Inferior parietal cortex (tissue), 1 donor: ENCODE measurements around the gene CACNG3.
"Not testable (repeated sequence)": the region's sequence is repeated elsewhere in the genome, so short reads cannot be mapped to it uniquely, and the experiment has no call there.

ENCODE experiments used
- DNase-seq: peaks from one replicate; pipeline ENCODE4 v3.0.0-alpha.2; 2016; ENCODE audit errors: extremely low spot score

Gene CACNG3

DNA sequence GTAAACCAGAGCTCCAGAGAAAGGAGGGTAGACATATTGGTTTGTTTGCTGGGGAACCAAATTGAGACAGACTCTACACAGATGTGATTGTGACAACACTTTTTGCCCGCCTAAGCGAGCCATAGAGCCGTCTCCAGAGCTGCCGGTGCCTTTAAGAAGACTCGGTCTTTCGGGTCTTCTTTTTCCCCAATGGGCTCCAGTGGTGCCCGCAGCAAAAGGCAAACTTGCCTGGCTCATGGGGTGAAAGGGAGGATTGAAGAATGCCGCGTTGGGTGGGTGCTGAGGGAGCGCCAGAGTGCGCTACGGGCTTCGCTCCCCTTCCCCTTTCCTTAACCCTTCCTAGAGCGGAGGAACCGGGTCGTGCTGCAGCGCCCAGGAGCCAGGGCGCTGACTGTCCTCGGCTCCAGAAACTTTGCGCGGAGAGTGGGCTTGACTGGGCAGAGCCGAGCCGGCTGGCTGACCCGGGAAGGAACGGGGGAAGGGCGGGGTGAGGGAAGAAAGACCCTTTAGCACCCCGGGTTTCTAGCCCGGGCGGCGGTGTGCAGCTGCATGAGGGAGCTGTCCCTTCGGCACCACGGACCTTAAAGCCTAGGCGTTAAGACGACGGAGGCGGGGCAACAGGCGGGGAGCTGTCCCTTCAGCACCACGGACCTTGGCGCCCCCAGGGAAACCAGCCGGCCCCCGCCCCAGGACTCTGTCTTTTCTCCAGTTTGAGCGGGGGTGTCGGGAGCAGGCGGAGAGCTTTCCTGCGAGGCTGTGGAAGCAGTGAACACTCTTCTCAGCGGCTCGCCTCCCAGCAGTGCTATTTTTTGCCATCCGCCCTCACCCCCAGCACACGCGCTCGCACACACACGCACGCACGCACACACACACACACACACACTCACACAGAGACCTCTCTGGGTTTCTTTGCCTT is at the start of gene CACNG3:
CACNG3 (plus strand) TSS at position 880 of the 916 bp plus-strand sequence. CDS start 420 bp downstream, outside the sequence.
- DNase-seq = no peak

DNA sequence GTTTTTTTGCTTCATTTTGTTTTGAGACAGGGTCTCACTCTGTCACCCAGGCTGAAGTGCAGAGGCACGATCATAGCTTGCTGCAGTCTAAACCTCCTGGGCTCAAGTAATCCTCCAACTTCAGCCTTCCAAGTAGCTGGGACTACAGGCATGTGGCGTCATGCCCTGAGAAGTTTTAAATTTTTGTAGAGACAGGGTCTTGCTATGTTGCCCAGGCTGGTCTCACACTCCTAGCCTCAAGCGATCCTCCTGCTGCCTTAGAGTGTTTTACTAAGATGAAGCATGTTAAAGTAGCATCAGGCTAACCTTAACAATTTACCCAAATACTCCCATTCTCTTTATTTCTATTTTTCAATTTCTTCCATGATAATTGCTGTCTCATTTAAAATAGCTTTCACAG is 49.2 kb upstream of the CACNG3 start:
- no peak for DNase-seq

DNA sequence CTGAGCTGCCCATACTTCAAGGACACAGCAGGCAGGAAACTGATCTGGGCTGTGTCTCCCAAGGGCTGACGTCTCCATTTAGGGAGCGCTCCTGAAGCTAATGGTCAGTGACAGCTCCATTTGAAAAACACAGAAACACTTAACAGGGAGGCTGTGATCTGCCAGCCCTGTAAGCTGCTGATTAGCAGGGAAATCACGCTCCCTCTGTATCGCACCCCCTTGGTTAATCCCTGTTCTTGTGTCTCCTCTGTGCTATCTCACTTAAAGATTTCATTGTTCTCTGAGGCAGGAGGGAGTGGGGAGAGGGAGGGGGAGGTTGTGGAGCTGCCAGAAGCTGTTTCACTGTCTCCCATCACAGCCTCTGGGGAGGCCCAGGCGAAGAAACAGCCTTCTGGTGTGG is 47.4 kb upstream of the CACNG3 start:
- DNase-seq = peak; percentile 67

DNA sequence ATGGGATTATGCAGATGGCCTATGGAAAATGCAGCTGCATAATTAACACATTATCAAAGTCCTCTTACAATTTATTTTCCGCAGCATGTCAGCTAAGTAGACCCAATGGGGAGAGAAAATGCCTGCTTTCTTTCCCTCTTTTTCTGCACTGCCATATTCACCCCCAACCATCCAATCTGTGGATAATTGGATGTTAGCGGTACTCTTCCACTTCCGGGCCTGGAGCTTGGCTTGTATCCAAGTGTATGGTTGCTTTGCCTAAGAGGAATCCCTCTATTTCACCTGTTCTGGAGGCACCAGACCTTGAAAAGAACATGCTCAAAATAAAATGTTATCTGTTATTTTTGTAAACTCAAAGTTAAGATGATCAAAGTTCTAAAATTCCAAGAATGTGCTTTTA is 41.1 kb upstream of the CACNG3 start:
- no peak for DNase-seq

DNA sequence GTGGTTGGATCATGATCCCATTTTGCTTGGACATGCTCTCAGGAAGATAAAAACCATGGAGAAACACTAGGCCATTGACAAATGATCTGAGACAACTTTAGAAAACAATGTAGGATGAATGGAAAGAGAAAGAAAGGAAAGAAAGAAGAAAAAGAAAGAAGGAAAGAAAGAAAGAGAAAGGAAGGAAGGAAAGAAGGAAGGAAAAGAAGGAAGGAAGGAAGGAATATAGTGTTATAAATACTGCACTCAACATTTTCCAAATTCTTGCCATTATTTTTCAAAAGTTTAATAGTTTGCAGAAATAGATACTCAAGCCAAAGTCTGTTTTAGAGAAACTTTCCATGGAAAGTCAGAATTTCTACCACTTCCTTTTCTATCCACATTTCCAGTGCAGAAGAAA is 39.2 kb upstream of the CACNG3 start:
- no peak for DNase-seq

DNA sequence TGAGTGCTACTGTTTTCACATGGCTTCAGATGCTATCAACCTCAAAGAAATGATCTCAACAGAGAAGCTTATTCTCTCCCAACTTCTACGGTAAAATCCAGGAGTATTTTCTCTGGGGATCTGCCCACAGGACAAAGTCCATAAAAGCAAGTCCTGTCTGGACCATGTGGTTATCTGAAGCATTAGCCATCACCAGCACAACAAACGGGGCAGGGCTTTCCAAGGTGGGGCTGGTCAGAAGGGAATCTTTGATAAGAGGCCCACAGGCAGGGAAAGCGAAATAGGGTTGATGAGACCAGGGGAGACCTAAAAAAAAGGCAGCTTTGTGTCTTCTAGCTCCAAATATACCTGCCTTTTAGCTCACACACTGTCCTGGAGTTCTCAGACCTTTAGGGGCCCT is 38.7 kb upstream of the CACNG3 start:
- no peak for DNase-seq

DNA sequence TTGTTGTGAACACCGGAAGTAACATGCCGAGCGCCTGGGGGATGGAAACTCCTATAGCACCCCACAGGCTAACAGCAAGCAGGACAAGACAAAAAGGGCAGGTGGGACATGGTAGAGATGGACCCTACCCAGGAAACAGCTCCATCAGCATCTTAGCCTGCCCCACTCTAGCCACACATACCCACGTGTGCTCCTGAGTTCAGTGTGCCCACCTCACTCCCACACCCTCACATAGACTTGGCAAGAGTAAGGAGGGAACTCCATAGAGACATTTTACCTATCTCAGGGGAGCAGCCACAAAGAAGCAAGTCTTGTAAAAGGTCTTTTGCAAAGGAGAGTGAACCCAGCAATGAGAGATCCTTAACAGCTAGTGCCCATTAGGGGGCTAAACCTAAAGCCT is 37.8 kb upstream of the CACNG3 start:
- DNase-seq = no peak

DNA sequence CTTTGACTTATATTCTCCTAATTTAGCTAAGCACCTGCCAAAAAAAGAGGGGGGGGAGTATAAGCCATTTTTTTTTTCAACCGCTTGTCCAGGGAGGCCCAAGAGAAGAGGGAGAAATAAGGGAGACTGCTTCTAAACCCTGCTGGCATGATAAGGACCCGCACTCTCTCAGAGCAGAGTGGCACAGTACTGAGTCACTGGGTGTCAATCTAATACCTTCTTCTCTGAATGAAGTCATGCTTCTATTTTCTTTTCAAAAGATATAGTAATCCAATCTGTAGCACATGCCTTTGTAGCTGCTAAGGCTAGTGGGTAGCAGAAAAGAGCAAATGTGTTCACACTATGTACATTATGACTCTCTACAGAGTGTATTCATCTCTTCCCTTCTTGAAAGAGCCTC is 34.9 kb upstream of the CACNG3 start:
- DNase-seq = no peak

DNA sequence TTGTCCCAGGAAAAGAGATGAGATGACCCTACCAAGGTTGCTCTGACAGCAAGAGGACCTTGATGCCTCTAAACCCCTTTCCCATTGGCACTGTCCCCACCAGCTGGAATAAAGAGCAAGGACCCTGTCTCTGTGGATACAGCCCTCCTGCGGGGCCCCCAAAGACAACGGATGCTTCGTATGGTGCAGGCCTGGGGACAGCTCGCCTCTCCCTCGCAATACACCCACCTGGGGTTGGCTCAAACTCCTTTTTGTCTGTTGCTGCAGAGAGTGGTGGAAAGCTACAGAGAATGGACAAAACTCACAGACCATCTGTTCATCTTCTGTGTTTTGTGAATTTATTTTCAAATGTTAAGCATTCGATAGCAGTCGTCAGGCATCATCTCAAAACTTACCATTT is 27.6 kb upstream of the CACNG3 start:
- DNase-seq = peak; percentile 27

DNA sequence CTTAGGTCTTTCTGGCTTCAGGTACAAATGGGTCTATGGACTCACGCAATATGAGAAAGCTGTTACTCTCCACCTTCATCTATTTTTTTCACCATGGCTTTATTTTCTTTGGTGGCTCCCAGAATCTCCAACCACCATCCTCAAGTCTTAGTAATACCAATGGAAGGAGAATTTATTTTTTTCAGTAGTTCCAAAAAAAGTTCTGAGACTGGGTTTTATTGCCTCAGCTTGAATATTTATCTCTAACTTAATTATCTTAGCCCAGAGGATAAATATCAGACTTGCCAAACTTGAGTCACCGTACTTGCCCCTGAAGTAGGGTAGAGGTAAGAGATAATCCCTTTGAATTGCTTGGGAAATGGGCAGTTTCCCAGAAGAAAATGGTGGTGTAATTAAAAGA is 23.2 kb upstream of the CACNG3 start:
- no peak for DNase-seq

DNA sequence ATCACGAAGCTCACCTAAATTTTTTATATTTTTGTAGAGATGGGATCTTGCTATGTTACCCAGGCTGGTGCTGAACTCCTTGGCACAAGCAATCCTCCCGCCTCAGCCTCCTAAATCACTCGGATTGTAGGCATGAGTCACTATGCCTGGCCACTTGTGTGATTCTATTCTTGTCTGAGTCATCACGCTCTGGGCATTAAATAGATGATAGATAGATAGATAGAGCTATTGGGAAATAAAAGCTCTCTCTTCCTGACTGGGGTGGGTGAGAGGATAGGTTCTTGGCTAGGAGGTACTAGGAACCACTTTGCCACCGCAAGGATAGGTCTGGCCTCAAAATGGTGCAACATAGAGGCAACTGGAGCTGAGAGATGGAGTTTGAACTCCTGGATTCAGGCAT is 21.4 kb upstream of the CACNG3 start:
- no peak for DNase-seq

DNA sequence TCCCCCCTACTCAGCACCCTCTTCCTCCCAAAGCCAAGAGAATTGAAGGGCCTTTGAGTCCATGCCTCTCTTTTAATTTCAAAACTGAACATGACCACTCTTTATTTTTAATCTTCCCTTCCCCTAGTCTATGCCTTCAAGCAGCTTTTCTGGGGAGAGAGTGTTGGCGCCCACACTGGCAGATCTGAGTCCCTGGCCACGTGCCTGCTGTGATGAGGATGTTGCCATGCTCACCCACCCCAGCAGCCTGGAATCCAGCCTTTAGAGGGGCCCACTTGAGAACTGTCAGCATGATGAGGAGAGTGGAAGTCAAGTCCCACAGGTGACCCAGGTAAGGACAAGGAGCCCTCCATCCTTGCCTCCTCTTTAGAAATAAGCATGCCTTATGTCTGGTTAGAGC is 20.3 kb upstream of the CACNG3 start:
- no peak for DNase-seq

DNA sequence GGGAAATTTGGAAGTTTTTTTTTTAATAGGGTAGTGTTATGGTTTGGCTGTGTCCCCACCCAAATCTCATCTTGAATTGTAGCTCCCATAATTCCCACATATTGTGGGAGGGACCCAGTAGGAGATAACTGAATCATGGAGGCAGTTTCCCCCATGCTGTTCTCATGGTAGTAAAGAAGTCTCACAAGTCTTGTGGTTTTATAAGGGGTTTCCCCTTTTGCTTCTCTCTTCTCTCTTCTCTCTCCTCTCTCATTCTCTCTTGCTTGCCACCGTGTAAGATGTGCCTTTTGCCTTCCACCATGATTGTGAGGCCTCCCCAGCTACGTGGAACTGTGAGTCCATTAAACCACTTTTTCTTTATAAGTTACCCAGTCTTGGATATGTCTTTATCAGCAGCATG is 17.3 kb upstream of the CACNG3 start:
- DNase-seq = not testable (repeated sequence)

DNA sequence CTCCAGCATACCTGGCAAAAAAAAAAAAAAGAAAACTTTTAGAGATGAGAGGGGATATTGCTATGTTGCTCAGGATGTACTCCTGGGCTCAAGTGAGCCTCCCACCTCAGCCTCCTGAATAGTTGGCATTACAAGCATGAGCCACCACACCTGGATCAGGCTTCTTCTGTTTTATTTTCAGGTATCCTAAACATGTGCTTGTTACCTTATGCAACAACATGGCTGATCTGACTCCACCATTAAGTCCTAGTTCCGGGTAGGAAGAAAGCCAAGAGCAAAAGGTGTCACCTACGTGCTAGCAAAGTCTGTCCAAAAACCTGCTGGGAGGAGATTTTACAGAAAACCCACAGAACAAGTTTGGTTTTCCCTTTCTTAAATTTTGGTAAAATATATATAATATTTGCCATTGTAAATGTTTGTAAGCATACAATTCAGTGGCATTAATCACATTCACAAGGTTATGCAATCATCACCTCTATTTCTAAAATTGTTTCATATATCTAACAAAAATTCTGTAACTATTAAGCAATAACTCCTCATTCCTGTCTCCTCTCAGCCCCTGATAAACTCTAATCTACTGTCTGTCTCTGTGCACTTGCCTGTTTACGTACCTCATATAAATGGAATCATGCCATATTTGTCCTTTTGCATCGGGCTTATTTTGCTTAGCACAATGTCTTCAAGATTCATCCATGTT is 9.1 kb upstream of the CACNG3 start:
- no peak for DNase-seq

DNA sequence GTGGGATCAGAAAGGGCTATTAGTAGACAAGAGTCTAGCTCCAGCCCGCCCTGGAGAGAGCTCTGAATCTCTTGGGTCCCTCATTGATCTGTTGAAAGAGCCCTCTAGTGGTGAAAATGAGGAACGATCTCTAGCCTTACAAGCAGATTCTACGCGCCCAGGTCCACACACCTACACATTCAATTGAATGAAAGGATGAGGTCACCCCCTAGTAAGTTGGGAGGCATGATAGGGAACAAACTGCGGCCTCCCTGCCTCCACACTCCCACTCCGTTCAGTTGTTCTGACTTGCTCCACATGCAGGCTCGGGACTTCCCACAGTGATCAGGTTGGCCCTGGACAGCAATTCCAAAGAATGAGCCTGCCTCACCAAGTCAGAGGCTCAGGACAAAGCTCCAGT is 2.9 kb upstream of the CACNG3 start:
- DNase-seq = peak; percentile 83

DNA sequence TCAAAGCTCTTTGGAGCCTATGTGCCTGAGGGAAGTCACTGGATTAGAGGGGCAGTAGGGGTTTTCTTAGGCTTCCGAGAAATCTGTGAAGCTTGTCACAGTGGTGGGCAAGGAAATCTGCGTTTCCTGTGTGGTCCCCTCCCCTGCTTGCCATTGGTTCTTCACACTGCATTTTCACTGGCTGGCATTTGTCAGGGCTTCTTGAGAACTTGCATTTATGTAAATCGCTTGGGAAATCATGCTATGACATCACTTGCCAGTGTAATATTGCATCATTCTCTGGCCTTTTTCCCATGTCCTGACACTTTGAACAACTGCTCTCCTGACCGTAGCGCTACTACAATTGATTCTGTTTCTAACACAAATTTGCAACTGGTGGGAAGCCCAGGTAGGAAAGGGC is 1.8 kb downstream of the CACNG3 start:
- DNase-seq = no peak

DNA sequence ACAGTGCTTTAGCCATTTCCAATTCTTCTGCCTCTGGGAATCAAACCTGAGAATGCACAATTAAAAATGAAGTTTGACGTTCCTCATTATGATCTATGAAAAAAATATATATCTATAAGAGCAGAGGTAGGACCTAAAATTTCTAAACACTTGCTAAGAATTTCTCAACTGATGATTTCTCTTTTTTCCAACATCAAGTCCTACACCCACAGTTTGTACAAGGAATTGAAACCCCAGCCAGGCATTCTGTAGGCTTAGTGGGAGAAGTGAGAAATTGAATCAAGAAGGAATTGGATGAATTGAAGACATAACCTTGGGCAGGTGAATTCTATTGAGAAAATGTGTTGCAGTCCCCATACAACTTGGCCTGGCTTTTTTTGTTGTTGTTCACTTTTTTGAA is 2.7 kb downstream of the CACNG3 start:
- no peak for DNase-seq

DNA sequence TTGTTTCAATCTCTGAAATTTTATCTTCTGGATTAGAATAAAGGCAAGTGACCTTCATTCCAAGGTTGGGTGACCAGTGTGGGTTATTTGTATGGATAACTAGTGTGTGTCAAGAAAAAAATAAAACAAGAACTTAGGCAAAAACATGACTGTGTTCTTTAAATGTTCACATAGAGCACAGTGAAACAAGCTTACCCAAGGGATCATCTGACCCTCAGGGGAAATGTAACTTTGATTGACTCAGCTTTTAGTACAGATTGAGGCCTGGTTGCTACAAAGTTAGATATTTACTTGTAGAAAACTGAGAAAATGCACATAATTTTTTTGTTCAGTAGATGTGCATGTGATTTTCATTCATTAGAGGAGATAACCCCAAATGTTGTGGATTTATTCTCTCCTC is 6.7 kb downstream of the CACNG3 start:
- DNase-seq = no peak

DNA sequence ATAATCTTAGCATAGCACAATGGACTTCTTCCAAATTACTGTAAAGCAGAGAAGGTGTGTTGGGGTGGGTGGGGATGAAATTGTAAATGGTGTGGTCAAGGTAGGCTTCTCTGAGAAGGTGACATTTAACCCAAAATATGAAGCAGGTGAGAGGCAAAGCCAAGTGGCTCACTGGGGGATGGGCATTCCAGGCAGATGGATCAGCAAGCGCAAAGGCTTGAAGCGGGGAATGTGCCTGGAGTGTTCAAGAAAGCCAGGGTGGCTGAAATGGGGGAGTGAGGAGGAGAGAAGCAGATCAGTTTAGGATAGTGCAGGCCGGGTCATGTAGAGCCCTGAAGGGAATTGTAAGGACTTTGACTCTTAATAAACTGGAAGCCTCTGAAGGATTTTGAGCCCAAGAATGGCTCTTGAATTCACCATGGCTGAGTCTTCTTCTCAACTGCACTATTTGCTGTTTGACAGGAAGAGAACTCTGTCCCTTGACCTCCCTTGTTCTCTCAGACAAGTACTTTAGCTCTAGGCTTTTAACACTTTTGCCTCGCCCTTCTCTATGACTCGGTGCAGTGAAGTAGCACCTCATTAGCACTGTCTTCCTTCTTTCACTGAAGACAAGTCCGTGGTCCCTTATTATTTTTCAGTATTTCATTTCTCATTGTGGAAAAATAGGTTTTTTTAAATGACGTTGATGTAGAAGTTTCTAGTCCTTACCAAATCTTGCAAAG is 14.7 kb downstream of the CACNG3 start:
- DNase-seq = no peak

DNA sequence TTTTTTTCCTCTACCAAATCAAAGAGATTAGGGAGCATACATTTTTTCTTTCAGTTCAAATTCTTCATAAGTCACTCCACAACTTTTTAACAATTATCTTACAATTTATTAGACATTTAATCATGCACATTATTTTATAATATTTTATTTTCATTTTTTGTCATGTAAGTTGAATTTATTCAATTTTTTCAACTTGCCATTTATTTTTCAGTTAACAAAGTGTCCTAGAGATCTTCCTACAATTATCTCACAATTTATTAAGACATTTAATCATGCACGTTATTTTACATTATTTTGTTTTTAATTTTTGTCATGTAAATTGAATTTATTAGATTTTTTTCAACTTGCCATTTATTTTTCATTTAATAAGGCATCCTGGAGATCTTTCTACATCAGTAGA is 16.2 kb downstream of the CACNG3 start:
- no peak for DNase-seq

DNA sequence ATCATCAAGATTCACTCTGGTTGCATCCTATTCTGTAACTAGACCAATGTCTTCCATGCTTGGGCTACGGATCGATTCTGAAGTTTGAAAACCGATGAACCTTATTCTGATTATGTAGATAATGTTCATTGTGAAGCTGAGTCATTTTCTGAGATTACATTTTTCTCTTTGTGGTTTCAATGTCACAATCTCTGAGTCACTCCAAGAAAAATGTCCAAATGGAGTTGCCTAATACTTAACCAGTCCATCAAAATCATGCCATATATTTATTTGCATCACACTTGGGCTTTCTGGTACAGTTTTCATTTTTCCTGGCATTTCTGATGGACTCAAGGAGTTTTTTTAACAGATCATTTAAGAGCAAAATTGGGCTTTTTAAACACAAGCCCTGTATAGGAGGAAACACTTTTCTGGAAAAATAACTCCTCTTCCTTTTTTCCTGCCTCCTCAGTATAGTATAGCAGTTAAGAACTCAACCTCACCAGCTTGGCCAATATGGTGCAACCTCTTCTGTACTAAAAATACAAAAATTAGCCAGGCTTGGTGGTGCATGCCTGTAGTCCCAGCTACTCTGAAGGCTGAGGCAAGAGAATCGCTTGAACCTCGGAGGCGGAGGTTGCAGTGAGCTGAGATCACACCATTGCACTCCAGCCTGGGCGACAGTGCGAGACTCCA is 17.5 kb downstream of the CACNG3 start:
- no peak for DNase-seq

DNA sequence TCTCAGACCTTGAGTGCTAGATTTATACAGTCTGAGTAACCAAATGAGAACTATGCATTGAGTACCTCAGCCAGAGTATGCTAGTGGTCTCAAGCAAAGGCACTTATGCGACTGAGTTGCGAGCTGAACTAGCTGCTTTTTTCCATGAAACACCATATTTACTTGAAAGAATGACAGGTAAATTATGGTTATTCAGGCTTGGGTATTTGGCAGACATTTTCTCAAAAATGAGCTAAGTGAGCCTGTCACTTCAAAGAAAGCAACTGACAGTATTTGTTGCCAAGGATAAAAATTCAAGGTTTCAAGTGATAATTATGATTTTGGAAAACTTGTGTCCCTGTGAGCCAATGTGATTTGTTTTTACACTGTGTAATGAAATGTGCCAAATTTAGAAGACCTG is 19.3 kb downstream of the CACNG3 start:
- no peak for DNase-seq
